GM12878 (cell line): ENCODE results near the gene FBXO21. TPM values are rescaled to one million over a fixed set of nuclear protein-coding genes. Genes with fewer than 3 reads are reported as not detected.

Source experiments
- CHD2 ChIP-seq: IDR thresholded peaks from 2 replicates; pipeline ENCODE4 v1.6.1; 2011; ENCODE audit warnings: low read depth, low read length, improper control_type of control experiment, borderline replicate concordance
- CHD4 ChIP-seq: fragments of 200-600 bp; sonication (generic); IDR thresholded peaks from 2 replicates; pipeline ENCODE4 v1.6.1; 2016; ENCODE audit warnings: mild to moderate bottlenecking
- DPF2 ChIP-seq: fragments of 450-650 bp; IDR thresholded peaks from 2 replicates; pipeline ENCODE4 v1.6.1; 2017; ENCODE audit warnings: mild to moderate bottlenecking
- E4F1 ChIP-seq: fragments of 450-650 bp; IDR thresholded peaks from 2 replicates; pipeline ENCODE4 v1.6.1; 2018; ENCODE audit warnings: borderline replicate concordance, mild to moderate bottlenecking; ENCODE audit not compliant: partially characterized antibody
- GABPA ChIP-seq: IDR thresholded peaks from 2 replicates; pipeline ENCODE4 v1.6.1; 2014; ENCODE audit warnings: antibody characterized with exemption, low read depth, mild to moderate bottlenecking, inconsistent platforms
- IKZF1 ChIP-seq: fragments of 450-650 bp; conservative IDR thresholded peaks from 2 replicates; pipeline ENCODE4 v1.6.1; 2017; ENCODE audit warnings: antibody characterized with exemption, mild to moderate bottlenecking
- KLF5 ChIP-seq: fragments of 450-650 bp; IDR thresholded peaks from 2 replicates; pipeline ENCODE4 v1.6.1; 2014; ENCODE audit warnings: mild to moderate bottlenecking; ENCODE audit not compliant: partially characterized antibody
- MEF2B ChIP-seq: fragments of 450-650 bp; IDR thresholded peaks from 2 replicates; pipeline ENCODE4 v1.6.1; 2018; ENCODE audit warnings: mild to moderate bottlenecking, moderate library complexity; ENCODE audit not compliant: partially characterized antibody, poor library complexity, severe bottlenecking
- PAX8 ChIP-seq: fragments of 450-650 bp; IDR thresholded peaks from 2 replicates; pipeline ENCODE4 v1.6.1; 2017; ENCODE audit warnings: mild to moderate bottlenecking, moderate library complexity
- PBX3 ChIP-seq: IDR thresholded peaks from 2 replicates; pipeline ENCODE4 v1.6.1; 2011; ENCODE audit warnings: mild to moderate bottlenecking, low read depth, low read length, moderate library complexity; ENCODE audit not compliant: insufficient replicate concordance
- POLR2AphosphoS5 ChIP-seq: IDR thresholded peaks from 2 replicates; pipeline ENCODE4 v1.6.1; 2011; ENCODE audit warnings: mild to moderate bottlenecking, low read length, inconsistent platforms
- RBBP5 ChIP-seq: fragments of 200-600 bp; sonication (generic); conservative IDR thresholded peaks from 2 replicates; pipeline ENCODE4 v1.6.1; 2016
- RELB ChIP-seq: fragments of 450-650 bp; IDR thresholded peaks from 2 replicates; pipeline ENCODE4 v1.6.1; 2017; ENCODE audit warnings: low read depth, mild to moderate bottlenecking, moderate library complexity
- RFX5 ChIP-seq: IDR thresholded peaks from 2 replicates; pipeline ENCODE4 v1.6.1; 2011; ENCODE audit warnings: low read depth, low read length, improper control_type of control experiment
- SKIL ChIP-seq: fragments of 450-650 bp; IDR thresholded peaks from 2 replicates; pipeline ENCODE4 v1.6.1; 2017; ENCODE audit warnings: mild to moderate bottlenecking, low read depth, inconsistent platforms; ENCODE audit not compliant: poor library complexity, severe bottlenecking
- SP1 ChIP-seq: IDR thresholded peaks from one replicate; pipeline ENCODE4 v1.6.1; 2011; ENCODE audit warnings: low read depth, low read length
- USF2 ChIP-seq: IDR thresholded peaks from 2 replicates; pipeline ENCODE4 v1.6.1; 2011; ENCODE audit warnings: low read depth, low read length, improper control_type of control experiment, borderline replicate concordance
- ZBTB33 ChIP-seq: fragments of 450-650 bp; IDR thresholded peaks from 2 replicates; pipeline ENCODE4 v1.6.1; 2017; ENCODE audit warnings: mild to moderate bottlenecking
- ZNF622 ChIP-seq: fragments of 450-650 bp; IDR thresholded peaks from 2 replicates; pipeline ENCODE4 v1.6.1; 2017; ENCODE audit warnings: mild to moderate bottlenecking, inconsistent platforms
- ZSCAN29 ChIP-seq: fragments of 450-650 bp; IDR thresholded peaks from 2 replicates; pipeline ENCODE4 v1.6.1; 2017; ENCODE audit warnings: mild to moderate bottlenecking, moderate library complexity
- polyA plus RNA-seq, 11 experiments: library from polyadenylated mRNA; depleted of rRNA in 4 of 11; unstranded in 6 of 11; stranded (reverse) in 5 of 11; fragments of >200 nt; fragmentation: Nextera tagmentation in 4 of 11; fragmentation: Illumina TruSeq in 1 of 11; extraction: Ambion mirVana in 4 of 11; extraction: Trizol in 1 of 11; gene quantifications; 1 replicate in 1 of 11; 2 replicates in 10 of 11; pipeline versions ENCODE4 v1.2.1 to v1.2.3, GENCODE V29; 2011 to 2016; ENCODE audit warnings: inconsistent platforms in 2 of 11, missing spikeins in 2 of 11, low read depth in 1 of 11
- total RNA-seq, 4 experiments: library from RNA; depleted of rRNA in 3 of 4; stranded (reverse); fragments of >200 nt in 3 of 4; fragmentation: Illumina TruSeq in 1 of 4; extraction: Trizol in 1 of 4; gene quantifications; 2 replicates each; pipeline versions ENCODE4 v1.2.1 to v1.2.3, GENCODE V29; 2013 to 2021

The FBXO21 gene
- total and polyA plus RNA-seq, 10 of the 15 experiments (the other 5 are each of a cell fraction or from before 2014, with no cell fraction given), result 5.5 to 32.6 (median 18.9) TPM

GRCh38 chr12:117190210-117190781 is at the start of gene FBXO21 (continued):
- no peak for TF ChIP-seq ZBTB33
- no peak for TF ChIP-seq USF2
- TF ChIP-seq CHD2, result no peak
- 0 out of 2 replicates have a peak, but pooled peaks have one; percentile 44 for TF ChIP-seq DPF2
- no peak for TF ChIP-seq ZNF622
- TF ChIP-seq ZSCAN29, result no peak
- no peak for TF ChIP-seq RFX5
- TF ChIP-seq IKZF1, result peak; percentile 56
- no peak; the same call in 1 of the 2 replicates for TF ChIP-seq RBBP5
- TF ChIP-seq PAX8, result no peak
- TF ChIP-seq SKIL, result no peak
- no peak for TF ChIP-seq MEF2B
- no peak for TF ChIP-seq CHD4
- TF ChIP-seq RELB, result no peak
- no peak for TF ChIP-seq KLF5
- no peak for TF ChIP-seq E4F1
- TF ChIP-seq SP1, result no peak
- TF ChIP-seq GABPA, result no peak
- peak; percentile 92 for TF ChIP-seq POLR2AphosphoS5
- no peak for TF ChIP-seq PBX3
